Fibroblast of lung (primary cell): ENCODE results near the gene RUBCNL.

ENCODE experiments used
- EZH2 ChIP-seq: IDR thresholded peaks from 2 replicates; pipeline ENCODE4 v1.5.1; 2012; ENCODE audit warnings: low read length, control low read depth, mild to moderate bottlenecking; ENCODE audit errors: missing control alignments
- TF ChIP-seq, protein P1 (sequence below), 2 donors: IDR thresholded peaks in 1 of 2; conservative IDR thresholded peaks in 1 of 2; 1 replicate in 1 of 2; 2 replicates in 1 of 2; pipeline ENCODE4 v1.5.1; 2011 to 2012; ENCODE audit warnings: low read length in 2 of 2, control low read depth in 1 of 2, inconsistent platforms in 1 of 2, low read depth in 1 of 2, mild to moderate bottlenecking in 1 of 2

- no peak for TF ChIP-seq EZH2
- TF ChIP-seq, protein P1, sequence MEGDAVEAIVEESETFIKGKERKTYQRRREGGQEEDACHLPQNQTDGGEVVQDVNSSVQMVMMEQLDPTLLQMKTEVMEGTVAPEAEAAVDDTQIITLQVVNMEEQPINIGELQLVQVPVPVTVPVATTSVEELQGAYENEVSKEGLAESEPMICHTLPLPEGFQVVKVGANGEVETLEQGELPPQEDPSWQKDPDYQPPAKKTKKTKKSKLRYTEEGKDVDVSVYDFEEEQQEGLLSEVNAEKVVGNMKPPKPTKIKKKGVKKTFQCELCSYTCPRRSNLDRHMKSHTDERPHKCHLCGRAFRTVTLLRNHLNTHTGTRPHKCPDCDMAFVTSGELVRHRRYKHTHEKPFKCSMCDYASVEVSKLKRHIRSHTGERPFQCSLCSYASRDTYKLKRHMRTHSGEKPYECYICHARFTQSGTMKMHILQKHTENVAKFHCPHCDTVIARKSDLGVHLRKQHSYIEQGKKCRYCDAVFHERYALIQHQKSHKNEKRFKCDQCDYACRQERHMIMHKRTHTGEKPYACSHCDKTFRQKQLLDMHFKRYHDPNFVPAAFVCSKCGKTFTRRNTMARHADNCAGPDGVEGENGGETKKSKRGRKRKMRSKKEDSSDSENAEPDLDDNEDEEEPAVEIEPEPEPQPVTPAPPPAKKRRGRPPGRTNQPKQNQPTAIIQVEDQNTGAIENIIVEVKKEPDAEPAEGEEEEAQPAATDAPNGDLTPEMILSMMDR (conservative IDR thresholded peaks at IDR 0.05 in 1 of 2, IDR thresholded peaks at IDR 0.05 in 1 of 2; ENCODE audit: low read depth in 1 of 2, low read length in 2 of 2) = no peak
Observed at GRCh38 chr13:46385946-46386345, 1.1 kb downstream of the RUBCNL start.
